GM15510 (cell line): ENCODE data around the gene TANC1.

Source experiments
- POLR2A ChIP-seq: IDR thresholded peaks from 3 replicates; pipeline ENCODE4 v1.6.1; 2011; ENCODE audit warnings: borderline replicate concordance; ENCODE audit not compliant: insufficient read length; ENCODE audit errors: extremely low read depth

The TANC1 gene

DNA sequence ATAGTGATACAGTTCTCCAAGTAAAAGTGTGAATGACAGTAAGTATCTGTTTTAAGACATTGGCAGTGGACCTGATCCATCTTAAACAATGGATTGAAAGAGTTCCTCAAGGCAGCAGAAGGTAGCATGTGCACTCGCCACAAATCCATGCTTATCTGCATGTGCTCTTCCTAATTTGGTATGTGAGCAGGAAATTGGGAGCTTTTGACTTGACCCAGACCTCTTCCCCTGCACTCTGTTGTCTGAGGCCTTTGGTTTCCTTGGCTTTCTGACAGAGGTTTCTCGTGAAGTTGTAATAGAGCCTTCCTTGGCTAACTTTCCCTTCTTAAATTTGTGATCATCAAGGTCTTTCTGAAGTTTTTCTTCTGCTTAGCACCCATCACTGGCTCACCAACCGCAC, 204.0 kb downstream of the TANC1 start:
- no peak for TF ChIP-seq POLR2A

DNA sequence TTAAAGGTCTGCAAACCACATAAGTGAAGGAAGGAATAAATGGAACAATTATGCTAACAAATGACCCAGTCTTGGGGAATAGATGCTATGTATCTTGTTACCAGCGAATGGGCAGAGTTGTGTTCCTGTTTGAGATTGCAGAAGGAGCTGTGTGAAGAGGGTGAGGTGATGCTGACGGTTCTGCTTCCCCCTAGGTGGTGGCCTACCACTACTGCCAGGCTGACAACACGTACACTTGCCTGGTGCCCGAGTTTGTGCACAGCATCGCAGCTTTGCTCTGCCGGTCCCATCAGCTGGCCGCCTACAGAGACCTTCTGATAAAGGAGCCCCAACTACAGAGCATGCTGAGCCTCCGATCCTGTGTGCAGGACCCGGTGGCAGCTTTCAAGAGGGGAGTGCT, 206.3 kb downstream of the TANC1 start:
- TF ChIP-seq POLR2A: no peak

DNA sequence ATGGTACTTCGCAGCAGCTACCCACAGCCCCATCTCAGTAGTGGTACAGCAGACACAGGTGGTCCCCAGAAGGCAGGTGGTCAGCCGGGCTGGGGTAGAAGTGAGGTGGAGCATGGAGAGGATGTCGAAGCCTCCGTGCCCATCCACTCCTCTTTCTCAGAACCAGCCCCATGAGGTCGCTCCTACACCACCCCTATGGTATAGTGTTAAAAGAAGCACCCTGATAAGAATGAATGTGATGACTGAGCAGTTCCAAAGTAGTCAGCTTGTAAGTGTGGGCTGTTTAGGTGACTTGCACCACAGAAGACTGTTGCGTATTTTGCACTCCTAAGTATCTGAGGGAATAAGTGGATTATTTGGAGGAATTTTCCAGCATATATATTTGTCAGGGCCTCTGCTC, 206.7 kb downstream of the TANC1 start:
- TF ChIP-seq POLR2A: no peak

DNA sequence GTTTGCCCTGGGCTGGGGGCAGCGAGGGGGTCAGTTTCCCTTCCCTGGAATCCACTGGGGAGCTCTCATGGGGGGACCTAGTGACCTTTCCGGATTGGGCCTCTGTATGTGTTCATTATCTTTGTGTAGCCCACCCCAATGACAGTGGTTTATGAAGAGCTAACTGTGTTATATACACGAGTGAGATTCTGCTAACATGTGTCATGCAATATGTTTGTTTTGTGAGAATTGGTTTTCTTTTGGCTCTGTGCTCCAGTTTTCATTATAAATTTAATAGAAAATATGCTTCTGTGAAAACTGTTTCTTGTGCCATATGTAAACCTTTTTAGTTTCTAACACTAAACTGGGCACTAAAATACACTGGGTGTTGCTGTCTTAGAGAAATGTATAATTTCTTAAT, 207.5 kb downstream of the TANC1 start:
- no peak for TF ChIP-seq POLR2A

DNA sequence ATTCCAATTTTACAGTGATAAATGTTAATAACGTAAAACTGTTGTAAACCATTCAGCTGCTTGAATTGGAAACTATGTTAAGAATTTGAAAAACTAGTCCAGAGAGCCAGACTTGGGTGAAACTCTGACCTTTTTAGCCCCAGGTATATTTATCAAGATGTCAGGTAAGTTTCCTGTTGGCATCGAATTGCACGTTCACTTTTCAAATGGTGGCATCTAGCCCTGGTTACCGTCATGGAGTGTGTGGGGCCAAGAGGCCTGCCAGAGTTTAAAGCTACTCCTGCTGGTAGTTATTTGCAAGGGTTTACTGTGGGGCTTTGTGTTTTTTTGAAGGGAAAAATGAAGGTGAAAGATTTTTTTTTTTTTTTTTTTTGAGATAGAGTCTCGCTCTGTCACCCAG, 208.1 kb downstream of the TANC1 start:
- TF ChIP-seq POLR2A: no peak

DNA sequence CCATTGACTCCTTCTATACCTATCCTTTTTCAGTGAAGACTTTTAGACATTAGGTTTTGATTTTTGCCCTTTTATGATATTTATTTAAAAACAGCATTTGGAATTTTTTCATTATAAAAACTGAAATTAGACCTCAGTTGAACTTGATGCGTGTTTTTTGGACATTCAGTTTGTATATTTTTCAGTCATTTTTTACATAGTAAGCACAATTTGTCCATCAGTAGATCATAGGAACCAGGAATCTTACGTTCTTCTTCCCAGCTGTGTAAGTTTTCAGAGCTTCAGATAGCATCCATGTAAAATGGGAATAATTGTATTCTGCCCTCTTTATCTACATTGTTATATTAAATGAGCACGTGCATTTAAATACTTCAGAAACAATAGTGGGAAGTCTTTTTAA, 208.9 kb downstream of the TANC1 start:
- TF ChIP-seq POLR2A: no peak

DNA sequence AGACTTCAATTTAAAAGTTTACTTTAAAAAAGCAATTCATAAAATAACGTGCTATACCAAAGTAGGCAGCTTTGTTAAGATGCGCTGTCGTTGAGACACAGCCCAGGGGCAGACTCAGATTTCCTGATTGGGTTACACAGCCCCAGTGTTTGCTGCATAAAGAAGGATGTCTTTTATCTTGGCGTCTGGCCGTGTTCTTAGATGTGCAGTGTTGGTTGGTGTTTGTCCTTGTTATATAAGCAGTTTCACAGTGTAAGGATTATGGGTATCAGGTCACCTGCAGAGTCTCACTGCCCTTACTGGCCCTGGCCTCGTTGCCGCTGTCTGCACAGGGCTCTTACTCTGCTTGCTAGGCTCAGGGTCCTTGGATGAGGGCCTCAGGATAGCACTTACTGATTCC, 209.5 kb downstream of the TANC1 start:
- no peak for TF ChIP-seq POLR2A

DNA sequence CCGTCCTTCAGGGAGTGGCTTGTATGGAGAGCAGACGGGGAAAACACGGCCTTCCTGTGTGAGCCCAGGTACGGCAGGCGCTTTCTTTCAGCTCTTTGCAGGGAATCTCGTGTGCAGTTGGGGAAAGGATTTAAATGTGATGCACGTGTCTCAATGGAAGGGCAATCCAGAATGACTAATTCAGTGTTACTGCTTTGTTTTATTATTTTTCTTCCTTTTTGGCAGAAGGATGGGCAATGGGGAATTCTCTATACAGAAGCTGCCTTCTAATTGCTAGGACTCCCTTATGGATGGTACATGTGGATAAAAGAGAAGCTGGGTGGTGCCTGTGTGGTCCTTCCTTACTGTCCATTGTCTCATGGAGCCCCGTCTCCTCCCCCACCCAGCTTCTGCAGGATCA, 210.7 kb downstream of the TANC1 start:
- no peak for TF ChIP-seq POLR2A

DNA sequence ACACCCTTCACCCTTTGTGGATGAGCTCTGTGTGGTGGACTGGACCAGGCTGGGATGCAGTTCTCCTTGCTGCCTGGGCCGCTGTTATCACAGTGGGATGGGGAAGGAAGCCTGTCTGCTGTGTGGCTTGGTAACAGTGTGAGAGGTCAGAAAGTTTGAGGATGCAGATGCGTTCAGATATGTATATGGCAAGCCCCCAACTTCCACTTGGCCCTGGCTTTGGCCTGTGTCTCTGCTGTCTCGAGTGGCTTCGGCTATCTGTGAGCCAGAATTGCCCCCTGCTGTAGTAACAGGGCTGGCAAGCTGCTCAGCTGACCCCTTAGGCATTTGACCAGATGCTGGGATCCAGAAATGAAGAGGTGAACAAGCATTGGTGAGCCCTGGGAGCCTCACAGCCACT, 211.3 kb downstream of the TANC1 start:
- TF ChIP-seq POLR2A: no peak

DNA sequence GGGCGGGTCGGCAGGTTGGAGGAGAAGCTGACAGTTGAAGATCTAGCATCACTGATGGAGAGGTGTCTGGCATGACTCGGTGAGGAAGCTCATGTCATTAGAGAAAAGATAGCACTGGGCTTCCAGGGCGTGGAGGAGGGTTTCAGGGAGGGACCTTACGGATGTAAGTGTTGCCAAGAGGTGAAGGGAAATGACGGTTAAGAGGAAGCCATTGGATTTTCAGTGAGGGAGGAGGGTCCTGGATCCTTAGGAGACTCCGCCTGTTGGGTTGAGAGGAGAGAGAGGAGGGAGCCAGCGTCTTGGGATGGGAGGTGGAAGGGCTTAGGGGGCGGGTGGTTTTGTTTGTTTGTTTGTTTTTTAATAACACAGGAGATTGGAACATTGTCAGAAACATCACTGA, 214.9 kb downstream of the TANC1 start:
- no peak for TF ChIP-seq POLR2A

DNA sequence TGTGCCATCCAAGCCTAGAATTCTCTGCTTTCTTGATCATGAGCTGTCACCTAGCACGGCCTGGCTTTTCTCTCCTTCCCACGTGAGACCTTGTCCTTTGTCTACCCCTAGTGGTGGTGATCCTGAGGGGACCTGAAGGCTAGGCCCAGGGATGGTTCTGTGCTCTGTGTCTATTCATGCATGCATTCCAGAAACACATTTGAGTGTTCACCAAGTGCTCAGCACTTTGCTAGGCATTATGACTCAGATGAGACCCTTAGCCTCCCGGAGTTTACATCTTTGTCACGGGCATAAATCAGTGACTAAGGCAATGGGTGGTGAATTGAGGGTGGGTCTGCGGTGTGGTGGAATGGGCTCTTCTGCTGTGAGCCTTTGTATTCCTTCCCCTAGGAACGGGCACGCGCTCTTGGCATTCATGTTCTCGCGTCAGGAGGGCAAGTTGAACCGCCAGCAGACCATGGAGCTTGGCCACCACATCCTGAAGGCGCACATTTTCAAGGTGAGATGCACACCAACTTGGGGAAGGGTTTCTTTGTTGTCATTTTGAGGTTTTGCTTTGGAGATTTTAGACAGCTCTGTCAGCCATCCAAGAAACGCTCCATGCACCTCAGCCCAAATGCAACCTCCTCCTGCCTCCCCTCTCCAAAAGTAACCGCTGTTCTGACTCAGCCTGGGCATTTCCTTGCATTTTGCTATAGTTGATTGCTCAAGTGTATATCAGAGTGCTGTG, 217.1 kb downstream of the TANC1 start:
- no peak for TF ChIP-seq POLR2A

DNA sequence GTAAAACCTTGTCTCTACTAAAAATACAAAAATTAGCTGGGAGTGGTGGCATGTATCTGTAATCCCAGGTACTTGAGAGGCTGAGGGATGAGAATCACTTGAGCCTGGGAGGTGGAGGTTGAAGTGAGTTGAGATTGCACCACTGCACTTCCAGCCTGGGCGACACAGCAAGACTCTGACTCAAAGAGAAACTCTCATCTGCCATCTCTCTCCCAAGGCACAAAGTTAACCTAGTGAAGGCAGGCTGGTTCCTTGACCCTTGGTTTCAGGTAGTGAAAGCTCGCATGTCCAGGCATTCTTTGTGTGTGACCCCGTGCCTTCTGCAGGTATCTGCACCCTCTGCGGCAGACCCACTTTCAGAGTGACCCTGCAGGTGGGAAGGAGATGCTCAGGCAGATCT, 218.0 kb downstream of the TANC1 start:
- no peak for TF ChIP-seq POLR2A

DNA sequence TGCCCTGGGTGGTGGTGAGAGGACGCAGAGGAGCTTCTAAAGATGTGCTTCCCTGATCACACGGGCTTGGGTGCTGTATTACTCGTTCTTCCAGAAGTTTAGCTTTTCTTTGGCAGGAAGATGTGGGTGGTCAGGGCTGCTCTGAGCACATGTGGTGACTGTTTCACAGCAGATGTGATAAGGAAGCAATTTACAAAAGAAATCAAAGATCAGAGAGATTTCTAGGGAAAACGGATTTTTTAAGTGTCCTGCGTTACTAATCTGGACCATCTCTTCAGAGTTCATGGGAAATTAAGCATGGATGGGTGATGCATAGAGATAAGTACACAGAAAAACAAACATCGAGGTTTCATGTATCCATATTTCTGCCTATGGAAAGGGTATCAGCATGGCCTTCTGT, 218.7 kb downstream of the TANC1 start:
- TF ChIP-seq POLR2A: no peak

DNA sequence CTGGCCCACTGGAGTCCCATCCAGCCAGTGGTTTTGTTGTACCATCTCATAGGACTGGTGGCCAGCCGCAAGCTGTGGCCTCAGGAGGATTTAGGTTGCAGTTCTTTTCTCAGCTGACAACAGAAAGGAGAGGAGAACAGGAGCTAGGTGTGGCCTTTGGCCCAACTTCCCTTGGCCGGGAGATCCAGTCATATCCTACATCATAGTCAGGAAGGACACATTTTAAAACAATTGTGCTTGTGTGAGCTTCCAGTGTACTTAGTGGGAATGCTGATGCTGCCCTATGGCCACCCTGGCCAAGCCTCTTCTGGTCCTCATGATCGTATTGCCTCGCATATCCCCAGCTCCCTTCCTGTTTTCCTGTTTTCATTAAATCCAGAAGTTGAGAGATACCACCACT, 220.0 kb downstream of the TANC1 start:
- TF ChIP-seq POLR2A: no peak

DNA sequence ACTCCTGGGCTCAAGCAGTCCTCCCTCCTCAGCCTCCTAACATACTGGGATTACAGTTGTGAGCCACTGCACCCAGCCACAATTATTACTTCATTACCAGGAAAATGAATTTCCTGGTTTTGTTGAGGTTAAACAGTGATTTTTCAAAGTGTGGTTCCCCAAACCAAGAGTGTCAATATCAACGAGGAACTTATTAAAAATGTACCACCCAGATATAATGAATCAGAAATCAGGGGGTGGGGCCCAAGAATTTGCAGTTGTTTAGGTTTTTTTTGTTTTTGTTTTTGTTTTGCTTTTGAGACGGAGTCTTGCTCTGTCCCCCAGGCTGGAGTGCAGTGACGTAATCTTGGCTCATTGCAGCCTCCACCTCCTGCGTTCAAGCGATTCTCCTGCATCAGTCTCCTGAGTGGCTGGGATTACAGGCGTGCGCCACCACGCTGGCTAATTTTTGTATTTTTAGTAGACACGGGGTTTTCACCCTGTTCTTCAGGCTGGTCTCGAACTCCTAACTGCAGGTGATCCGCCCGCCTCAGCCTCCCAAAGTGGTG, 224.0 kb downstream of the TANC1 start:
- no peak for TF ChIP-seq POLR2A

DNA sequence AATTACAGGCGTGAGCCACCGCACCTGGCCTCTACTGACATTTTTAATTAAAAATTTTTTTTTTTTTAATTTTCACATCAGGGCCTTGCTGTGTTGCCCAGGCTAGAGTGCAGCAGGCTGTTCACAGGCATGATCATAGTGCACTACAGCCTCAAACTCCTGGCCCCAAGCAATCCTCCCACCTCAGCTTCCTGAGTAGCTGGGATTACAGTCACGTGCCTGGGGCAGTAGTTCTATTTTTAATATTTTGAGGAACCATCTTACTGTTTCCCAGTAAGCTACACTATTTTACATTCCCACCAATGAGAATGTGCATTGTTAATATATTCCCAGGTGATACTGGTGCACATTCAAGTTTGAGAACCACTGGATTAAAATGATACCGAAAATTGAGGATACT, 225.4 kb downstream of the TANC1 start:
- TF ChIP-seq POLR2A: no peak

DNA sequence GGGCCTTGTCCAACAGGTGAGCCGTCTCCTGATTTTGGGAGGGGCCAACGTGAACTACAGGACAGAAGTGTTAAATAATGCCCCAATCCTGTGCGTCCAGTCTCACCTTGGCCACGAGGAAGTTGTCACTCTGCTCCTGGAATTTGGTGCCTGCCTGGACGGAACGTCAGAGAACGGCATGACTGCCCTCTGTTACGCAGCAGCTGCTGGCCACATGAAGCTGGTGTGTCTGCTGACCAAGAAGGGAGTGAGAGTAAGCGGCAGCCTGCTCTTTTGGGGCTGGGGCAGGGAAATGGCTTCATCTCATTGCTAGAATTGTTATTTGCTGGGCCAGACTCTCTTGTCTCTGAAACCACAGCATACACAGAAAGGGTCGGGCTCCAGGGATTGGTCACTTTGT, 225.8 kb downstream of the TANC1 start:
- no peak for TF ChIP-seq POLR2A
